ENCODE data around the gene NRL. TPM values are rescaled to one million over a fixed set of nuclear protein-coding genes. Genes with fewer than 3 reads are reported as not detected.

NRL gene
- total RNA-seq, 3 donors from 2014 or later = 1.2 to 2.3 (median 1.4) TPM

DNA sequence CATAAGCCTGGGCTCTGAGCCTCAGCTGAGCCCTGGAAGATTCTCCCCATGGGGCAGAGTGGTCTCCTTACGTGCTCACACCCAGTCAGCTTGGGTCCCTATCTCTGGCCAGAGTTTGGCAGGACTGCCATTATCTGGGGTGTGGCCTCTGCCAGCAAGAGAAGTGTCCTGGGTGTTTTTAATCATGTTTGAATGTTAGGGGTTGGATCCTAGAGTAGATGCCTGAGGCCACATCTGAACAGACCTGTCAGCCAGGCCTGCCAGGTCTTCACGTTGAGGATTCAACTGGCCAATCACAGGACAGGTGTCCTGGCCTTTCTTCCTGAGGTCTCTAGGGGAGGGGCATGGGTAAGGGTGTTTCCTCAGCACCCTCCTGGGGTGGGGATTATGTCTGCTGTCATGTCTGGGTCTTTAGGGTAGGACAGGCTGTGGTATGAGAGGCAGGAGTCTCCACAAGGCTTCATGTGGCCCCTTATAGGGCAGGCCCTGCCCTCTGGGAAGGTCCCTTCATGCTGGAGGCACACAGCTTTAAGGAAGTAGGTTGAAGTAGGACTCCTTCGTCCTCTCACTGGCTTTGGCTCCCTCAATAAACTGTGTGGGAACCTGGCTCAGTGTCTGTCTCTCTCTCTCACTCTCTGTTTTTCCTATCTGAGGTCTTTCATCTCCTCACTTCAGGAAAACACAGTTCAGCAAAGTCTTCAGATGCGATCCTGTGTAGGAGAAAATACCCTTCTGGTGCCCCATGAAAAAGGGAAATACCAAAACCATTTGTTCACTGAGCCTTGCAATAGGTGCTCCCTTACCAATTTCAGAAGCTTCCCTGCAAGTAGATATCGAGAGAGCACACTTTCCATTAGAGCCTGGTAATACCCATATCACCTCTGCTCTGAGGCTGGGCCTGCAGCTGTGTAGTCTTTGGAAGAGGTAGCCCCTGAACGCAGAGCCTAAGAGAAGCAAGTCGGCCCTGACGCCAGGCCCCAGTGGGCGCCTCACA is 9.0 kb upstream of the NRL start:
- Mint-ChIP-seq H3K4me3 (no peak overlapping the region), H3K9me3 (no peaks in the 10 kb centered on the region), H3K36me3 (ENCODE audit: insufficient read depth) (peaks cover 23% of the 10 kb centered on the region), H3K4me1 (ENCODE audit: low read depth) (peaks cover 4% of the 10 kb centered on the region), H3K27me3 (ENCODE audit: low read depth) (no peaks in the 10 kb centered on the region)
- DNase-seq (no peak), ATAC-seq (peak in 1 of 2 donors; percentile 25)

DNA sequence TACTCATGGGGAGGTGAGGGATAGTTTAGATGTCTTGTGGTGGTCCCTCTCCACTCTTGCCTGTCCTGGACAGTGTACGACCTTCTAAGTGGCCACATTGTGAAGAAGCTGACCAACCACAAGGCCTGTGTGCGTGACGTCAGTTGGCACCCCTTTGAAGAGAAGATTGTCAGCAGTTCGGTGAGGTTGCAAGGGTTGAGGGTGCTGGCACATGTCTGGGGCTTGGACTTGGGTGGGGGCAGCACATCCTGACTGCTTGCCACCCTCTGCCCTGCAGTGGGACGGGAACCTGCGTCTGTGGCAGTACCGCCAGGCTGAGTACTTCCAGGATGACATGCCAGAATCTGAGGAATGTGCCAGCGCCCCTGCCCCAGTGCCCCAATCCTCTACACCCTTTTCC is 8.1 kb upstream of the NRL start:
- H3K4me3 Mint-ChIP-seq = no peak overlapping the region
- no peaks in the 10 kb centered on the region for H3K27me3 Mint-ChIP-seq (ENCODE audit: low read depth)
- peaks cover 7% of the 10 kb centered on the region for H3K4me1 Mint-ChIP-seq (ENCODE audit: low read depth)
- H3K36me3 Mint-ChIP-seq (ENCODE audit: insufficient read depth) = peaks cover 32% of the 10 kb centered on the region
- DNase-seq (no peak), ATAC-seq (no peak)
- no peaks in the 10 kb centered on the region for H3K9me3 Mint-ChIP-seq

DNA sequence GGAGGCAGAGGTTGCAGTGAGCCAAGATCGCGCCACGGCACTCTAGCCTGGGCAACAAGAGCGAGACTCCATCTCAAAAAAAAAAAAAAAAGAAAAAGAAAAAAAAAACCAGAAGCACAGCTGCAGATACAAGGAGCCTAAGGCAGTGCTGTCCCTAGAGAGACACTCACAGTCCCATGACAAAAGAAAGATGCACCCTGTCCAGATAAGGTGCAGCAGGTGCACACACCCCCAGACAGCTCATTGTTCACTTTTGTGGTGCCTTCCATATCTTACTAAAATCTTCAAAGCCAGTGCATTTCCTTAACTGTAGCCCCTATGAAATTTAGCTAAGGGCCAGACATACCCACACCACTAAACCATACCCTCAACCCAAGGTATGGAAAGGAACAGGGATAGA is 7.7 kb upstream of the NRL start:
- peaks cover 36% of the 10 kb centered on the region for H3K36me3 Mint-ChIP-seq (ENCODE audit: insufficient read depth)
- no peaks in the 10 kb centered on the region for H3K9me3 Mint-ChIP-seq
- DNase-seq (no peak), ATAC-seq (no peak)
- peaks cover 8% of the 10 kb centered on the region for H3K4me1 Mint-ChIP-seq (ENCODE audit: low read depth)
- no peaks in the 10 kb centered on the region for H3K27me3 Mint-ChIP-seq (ENCODE audit: low read depth)
- H3K4me3 Mint-ChIP-seq = no peak overlapping the region

DNA sequence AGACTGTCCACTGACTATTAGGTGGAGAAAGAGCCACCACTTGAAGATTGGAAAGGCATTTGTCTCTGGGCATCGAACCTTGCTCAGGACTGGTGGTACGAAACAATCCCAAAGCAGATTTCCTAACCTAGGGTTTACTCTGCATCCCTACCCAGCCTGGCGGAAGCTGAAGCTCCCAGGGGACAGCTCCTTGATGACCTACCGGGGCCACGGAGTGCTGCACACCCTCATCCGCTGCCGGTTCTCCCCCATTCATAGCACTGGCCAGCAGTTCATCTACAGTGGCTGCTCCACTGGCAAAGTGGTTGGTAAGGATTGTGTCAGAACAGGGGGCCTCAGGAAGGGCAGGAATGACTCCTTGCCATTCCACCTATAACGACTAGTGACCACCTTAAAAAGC is 6.5 kb upstream of the NRL start:
- DNase-seq (no peak), ATAC-seq (no peak)
- peaks cover 16% of the 10 kb centered on the region for H3K4me1 Mint-ChIP-seq (ENCODE audit: low read depth)
- H3K27me3 Mint-ChIP-seq (ENCODE audit: low read depth) = no peaks in the 10 kb centered on the region
- no peak overlapping the region for H3K4me3 Mint-ChIP-seq
- H3K36me3 Mint-ChIP-seq (ENCODE audit: insufficient read depth) = peaks cover 43% of the 10 kb centered on the region
- H3K9me3 Mint-ChIP-seq = no peaks in the 10 kb centered on the region

DNA sequence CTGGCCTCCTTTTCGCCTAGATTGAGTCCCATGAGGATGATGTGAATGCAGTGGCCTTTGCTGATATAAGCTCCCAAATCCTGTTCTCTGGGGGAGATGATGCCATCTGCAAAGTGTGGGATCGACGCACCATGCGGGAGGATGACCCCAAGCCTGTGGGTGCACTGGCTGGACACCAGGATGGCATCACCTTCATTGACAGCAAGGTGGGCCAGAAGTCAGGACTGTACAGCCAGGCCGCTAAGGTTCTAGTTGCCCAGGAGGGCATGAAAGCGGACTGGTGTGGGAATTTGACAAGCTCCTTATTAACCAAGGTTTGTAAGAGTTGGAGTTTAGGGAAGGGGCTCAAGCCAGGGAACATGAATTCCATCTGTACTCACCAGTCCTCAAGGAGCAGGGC is 4.9 kb upstream of the NRL start:
- H3K27me3 Mint-ChIP-seq (ENCODE audit: low read depth) = no peaks in the 10 kb centered on the region
- DNase-seq (no peak), ATAC-seq (no peak)
- peaks cover 29% of the 10 kb centered on the region for H3K4me1 Mint-ChIP-seq (ENCODE audit: low read depth)
- peaks cover 40% of the 10 kb centered on the region for H3K36me3 Mint-ChIP-seq (ENCODE audit: insufficient read depth)
- H3K4me3 Mint-ChIP-seq = no peak overlapping the region
- no peaks in the 10 kb centered on the region for H3K9me3 Mint-ChIP-seq

DNA sequence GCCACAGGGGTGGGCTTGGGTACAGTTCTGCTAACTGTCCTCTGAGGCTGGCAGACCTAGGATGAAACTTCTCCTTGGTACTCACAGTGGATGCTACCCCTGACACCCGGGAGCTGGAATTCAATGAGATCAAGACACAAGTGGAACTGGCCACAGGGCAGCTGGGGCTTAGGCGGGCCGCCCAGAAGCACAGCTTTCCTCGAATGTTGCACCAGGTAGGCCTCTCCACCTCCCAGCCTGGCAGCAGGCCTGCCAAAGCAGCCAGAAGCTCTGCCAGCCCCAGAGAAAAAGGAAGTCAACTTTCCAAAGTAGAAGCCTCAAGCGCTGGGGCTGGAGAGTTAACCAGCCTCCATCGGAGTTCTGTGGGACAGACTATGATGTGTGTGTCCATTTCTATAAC is 2.4 kb upstream of the NRL start:
- no peak for DNase-seq
- Mint-ChIP-seq H3K4me1 (ENCODE audit: low read depth) (peaks cover 24% of the 10 kb centered on the region), H3K9me3 (no peaks in the 10 kb centered on the region), H3K27me3 (ENCODE audit: low read depth) (no peaks in the 10 kb centered on the region), H3K4me3 (no peak overlapping the region), H3K36me3 (ENCODE audit: insufficient read depth) (peaks cover 32% of the 10 kb centered on the region)
- no peak for ATAC-seq

DNA sequence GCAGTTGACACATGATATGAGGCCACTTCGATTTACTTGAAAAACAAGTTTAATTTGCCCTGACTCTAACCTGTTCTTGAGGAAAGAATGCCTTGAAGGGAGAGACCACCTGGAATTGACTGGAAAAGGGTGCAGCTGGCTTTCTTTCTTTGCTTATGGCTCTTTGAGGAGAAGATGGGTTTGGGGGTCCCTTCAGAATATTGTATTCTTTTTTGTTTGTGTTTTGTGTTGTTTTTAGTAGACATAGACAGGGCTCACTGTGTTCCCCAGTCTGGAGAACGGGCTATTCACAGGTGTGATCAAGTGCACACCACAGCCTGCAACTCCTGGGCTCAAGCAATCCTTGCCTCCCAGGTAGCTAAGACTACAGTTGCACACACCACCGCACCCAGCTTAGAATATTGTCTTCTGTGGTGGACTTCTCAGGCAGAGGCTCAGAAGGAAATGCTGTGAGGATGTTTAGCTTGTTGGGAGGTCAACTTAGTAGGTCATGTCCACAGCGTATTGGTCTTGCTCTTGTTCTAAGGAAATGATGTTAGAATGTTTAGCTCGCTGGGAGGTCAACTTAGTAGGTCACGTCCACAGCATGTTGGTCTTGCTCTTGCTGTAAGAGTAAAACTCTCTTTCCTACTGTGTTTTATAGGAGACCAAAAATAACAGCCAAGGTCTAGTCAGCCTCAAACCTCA is 1.5 kb upstream of the NRL start:
- H3K36me3 Mint-ChIP-seq (ENCODE audit: insufficient read depth) = peaks cover 27% of the 10 kb centered on the region
- ATAC-seq = no peak

DNA sequence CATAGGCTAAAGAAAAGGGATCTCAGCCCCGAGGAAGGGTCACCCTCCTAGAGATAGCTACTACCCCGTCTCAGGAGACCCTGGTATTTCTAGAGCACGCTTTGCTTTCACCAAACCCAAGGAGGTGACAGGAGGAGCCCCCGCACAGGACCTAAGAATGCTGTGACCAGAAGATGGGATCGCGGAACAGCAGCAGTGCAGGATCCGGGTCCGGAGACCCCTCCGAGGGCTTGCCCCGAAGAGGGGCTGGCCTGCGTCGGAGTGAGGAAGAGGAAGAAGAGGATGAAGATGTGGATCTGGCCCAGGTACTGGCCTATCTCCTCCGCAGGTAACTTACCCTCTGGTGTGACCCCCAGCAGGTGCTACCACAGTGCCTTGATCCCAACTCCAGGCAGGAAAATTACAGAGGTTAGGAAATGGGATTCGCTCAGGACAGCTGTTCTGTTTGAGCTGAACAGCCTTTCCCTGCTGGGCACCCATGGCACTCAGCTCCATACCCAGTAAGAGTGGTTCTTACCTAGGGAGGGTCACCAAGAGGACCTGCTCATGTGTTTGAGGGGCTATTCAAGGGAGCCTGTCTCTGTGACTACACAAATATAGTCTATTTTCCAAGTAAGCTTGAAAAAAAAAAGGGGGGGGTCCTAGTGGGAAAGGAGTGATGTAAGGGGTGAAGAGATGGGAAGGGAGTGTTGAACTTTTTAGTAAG is 826 bp upstream of the NRL start:
- no peak for DNase-seq
- Mint-ChIP-seq H3K4me3 (peak overlapping the region; percentile 93), H3K27me3 (ENCODE audit: low read depth) (no peaks in the 10 kb centered on the region), H3K4me1 (ENCODE audit: low read depth) (peaks cover 26% of the 10 kb centered on the region), H3K9me3 (no peaks in the 10 kb centered on the region), H3K36me3 (ENCODE audit: insufficient read depth) (peaks cover 23% of the 10 kb centered on the region)
- ATAC-seq = no peak

More for the DNA sequence above, 1.5 kb upstream of the NRL start:
- Mint-ChIP-seq H3K4me3 (peak overlapping the region; percentile 93), H3K9me3 (no peaks in the 10 kb centered on the region), H3K4me1 (ENCODE audit: low read depth) (peaks cover 24% of the 10 kb centered on the region), H3K27me3 (ENCODE audit: low read depth) (no peaks in the 10 kb centered on the region)
- no peak for DNase-seq

DNA sequence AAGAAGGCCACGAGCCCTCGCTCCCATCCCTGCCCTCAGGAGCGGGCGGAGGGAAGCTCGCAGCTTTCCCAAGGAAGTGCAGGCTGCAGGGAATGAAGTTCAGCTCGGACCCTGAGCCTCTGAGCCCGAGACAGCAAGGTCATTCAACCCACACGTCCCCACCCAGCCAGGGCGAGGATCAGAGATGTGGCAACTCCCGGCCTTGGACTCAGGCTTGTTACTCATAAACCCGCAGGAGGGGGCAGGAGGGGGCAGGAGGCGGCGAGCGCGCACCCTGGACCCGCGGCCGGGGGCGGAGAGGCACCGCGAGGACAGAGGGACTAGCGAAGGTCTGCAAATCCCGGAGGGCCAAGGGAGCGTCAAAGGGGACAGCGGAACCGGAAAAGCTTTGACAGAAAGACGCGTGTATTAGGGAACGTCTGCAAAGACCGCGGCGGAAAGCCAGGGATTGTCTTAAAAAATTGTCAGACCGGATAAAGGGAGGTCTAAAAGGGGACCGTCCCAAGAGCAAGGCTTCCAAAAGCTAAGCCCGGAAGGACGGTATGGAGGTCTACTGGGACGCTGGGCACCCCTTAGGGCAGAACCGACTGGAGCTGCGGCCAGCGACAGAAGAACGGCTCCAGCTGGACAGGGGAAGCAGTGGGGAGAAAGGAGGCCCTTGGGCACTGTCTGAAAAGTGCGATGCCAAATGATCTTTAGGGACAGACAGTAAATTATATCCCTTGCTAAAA is 783 bp downstream of the NRL start:
- Mint-ChIP-seq H3K9me3 (no peaks in the 10 kb centered on the region), H3K36me3 (ENCODE audit: insufficient read depth) (peaks cover 22% of the 10 kb centered on the region), H3K27me3 (ENCODE audit: low read depth) (no peaks in the 10 kb centered on the region), H3K4me3 (peak overlapping the region; percentile 93), H3K4me1 (ENCODE audit: low read depth) (peaks cover 33% of the 10 kb centered on the region)
- DNase-seq = peak; percentile 58
- ATAC-seq = peak; percentile 27 to 33

DNA sequence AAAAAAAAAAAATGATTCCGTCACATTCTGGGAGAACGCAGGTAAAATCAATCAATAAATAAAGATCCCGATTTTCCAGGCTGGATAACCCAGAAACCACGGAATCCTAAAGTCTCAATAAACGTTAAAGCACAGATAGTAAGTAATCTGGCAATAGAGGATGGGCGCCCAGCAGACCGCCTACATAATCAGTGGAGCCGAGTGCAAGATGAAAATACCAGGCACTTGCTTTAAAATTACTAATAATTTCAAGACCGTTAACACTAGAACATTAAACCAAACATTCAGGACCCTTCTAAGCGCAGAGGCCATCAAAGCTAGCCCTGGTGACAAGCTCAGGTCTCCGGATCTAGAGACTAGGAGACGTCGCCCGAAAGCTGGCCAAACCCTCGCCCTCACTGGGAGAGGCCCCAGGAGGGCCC is 1.4 kb downstream of the NRL start:
- Mint-ChIP-seq H3K4me1 (ENCODE audit: low read depth) (peaks cover 36% of the 10 kb centered on the region), H3K36me3 (ENCODE audit: insufficient read depth) (peaks cover 17% of the 10 kb centered on the region), H3K27me3 (ENCODE audit: low read depth) (no peaks in the 10 kb centered on the region), H3K4me3 (peak overlapping the region; percentile 93), H3K9me3 (no peaks in the 10 kb centered on the region)
- no peak for DNase-seq
- no peak for ATAC-seq

DNA sequence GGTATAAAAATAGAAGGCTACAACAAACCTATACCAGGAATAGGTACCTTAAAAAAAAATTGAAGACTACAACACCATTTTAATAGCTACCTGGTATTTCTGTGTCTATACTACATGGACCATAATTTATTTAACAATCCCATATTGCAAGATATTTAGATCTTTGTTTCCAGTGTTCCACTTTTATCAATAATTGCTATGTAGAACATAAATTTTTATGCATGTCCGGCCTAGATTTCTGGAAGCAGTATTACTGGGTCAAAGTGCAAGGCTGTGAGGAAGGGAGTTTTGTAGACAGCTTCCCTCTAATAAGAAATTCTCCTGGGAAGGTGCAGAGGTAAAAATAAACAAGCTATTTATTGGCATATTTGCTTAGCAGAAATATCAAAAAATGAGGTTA is 4.2 kb downstream of the NRL start:
- ATAC-seq (no peak), DNase-seq (no peak)
- Mint-ChIP-seq H3K36me3 (ENCODE audit: insufficient read depth) (no peaks in the 10 kb centered on the region), H3K4me3 (no peak overlapping the region), H3K9me3 (no peaks in the 10 kb centered on the region), H3K4me1 (ENCODE audit: low read depth) (peaks cover 23% of the 10 kb centered on the region), H3K27me3 (ENCODE audit: low read depth) (no peaks in the 10 kb centered on the region)

DNA sequence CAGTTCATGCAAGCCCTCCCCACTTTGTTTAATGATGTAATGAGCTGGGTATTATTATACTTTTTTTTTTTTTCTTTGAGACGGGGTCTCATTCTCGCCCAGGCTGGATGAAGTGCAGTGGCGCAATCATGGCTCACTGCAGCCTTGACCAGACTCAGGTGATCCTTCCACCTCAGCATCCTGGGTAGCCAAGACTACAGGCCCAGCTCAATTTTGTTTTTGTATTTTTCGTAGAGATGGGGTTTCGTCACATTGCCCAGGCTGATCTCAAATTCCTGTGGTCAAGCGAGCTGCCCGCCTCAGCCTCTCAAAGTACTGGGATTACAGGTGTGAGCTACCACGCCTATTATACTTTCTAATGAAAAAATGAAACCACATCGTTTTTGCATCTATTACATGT is 4.7 kb downstream of the NRL start:
- no peaks in the 10 kb centered on the region for H3K36me3 Mint-ChIP-seq (ENCODE audit: insufficient read depth)
- peaks cover 18% of the 10 kb centered on the region for H3K4me1 Mint-ChIP-seq (ENCODE audit: low read depth)
- ATAC-seq (no peak), DNase-seq (no peak)
- no peak overlapping the region for H3K4me3 Mint-ChIP-seq
- no peaks in the 10 kb centered on the region for H3K9me3 Mint-ChIP-seq
- H3K27me3 Mint-ChIP-seq (ENCODE audit: low read depth) = no peaks in the 10 kb centered on the region

DNA sequence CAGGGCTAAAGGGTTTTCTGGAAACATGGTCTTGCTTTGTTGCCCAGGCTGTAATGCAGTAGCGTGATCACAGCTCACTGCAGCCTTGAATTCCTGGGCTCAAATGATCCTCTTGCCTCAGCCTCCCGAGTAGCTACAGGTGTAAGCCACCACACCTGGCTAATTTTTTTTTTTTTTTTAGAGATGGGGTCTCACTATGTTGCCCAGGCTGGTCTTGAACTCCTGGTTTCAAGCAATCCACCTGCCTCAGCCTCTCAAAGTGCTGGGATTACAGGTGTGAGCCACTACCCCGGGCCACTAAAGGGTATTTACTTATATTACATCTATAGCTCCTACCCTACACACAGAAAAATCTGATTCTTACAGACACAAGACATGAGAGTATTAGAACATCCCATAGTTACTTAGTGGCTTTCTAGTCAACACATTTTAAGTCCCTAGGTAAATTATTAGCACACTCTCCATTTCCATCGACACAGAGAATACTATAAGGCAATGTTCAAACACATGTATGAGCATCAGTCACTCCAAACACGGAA is 6.3 kb downstream of the NRL start:
- ATAC-seq = no peak
- H3K4me1 Mint-ChIP-seq (ENCODE audit: low read depth) = peaks cover 17% of the 10 kb centered on the region

More for the DNA sequence above, 6.3 kb downstream of the NRL start:
- Mint-ChIP-seq H3K27me3 (ENCODE audit: low read depth) (no peaks in the 10 kb centered on the region), H3K9me3 (no peaks in the 10 kb centered on the region), H3K36me3 (ENCODE audit: insufficient read depth) (peaks cover 12% of the 10 kb centered on the region), H3K4me3 (peak overlapping the region; percentile 52)
- no peak for DNase-seq
